PFSK-1 (cell line): Measurements from ENCODE around the gene ISG20.

Experiments used
- FOXP2 ChIP-seq: optimal IDR thresholded peaks from 2 replicates; pipeline ENCODE3; 2011; ENCODE audit warnings: borderline replicate concordance, control low read depth, inconsistent platforms; ENCODE audit not compliant: insufficient read depth; ENCODE audit errors: extremely low read length, extremely low read depth
- POLR2AphosphoS5 ChIP-seq: IDR thresholded peaks from 2 replicates; pipeline ENCODE4 v1.6.1; 2012; ENCODE audit warnings: low read depth, mild to moderate bottlenecking, control low read depth, low read length, moderate library complexity
- SIN3A ChIP-seq: IDR thresholded peaks from 2 replicates; pipeline ENCODE4 v1.6.1; 2012; ENCODE audit warnings: mild to moderate bottlenecking, low read length, moderate library complexity, borderline replicate concordance; ENCODE audit not compliant: insufficient read depth
- TAF1 ChIP-seq: IDR thresholded peaks from 2 replicates; pipeline ENCODE4 v1.6.1; 2012; ENCODE audit warnings: low read length, control low read depth, borderline replicate concordance; ENCODE audit not compliant: insufficient read depth
- TF ChIP-seq, protein P1 (sequence below), 2 experiments: IDR thresholded peaks; 2 replicates each; pipeline versions ENCODE4 v1.6.1 to v1.8.0; 2011 to 2012; ENCODE audit warnings: low read depth in 2 of 2, low read length in 2 of 2, control low read depth in 1 of 2, inconsistent platforms in 1 of 2, mild to moderate bottlenecking in 1 of 2, moderate library complexity in 1 of 2; ENCODE audit not compliant: insufficient read depth in 1 of 2

DNA sequence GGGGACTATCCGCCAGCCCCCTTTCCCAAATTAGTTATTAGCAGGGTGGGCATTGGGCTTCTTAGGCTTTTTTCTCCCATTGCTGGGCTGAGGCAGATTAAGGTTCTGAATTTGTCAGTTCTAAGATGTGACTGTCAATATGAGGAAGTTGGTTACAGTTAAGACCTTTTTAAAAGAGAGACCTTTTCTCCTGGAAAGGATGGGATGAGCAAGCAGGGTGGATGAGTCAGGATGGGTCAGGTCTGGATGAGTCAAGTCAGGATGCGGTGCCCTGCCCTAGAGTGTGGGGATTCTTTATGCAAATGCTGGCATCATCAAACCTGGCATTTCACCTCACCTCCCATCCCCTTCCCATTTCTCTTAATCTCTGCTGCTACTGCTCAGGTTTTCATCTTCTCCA is 15.8 kb upstream of the ISG20 start:
- TF ChIP-seq, protein P1, sequence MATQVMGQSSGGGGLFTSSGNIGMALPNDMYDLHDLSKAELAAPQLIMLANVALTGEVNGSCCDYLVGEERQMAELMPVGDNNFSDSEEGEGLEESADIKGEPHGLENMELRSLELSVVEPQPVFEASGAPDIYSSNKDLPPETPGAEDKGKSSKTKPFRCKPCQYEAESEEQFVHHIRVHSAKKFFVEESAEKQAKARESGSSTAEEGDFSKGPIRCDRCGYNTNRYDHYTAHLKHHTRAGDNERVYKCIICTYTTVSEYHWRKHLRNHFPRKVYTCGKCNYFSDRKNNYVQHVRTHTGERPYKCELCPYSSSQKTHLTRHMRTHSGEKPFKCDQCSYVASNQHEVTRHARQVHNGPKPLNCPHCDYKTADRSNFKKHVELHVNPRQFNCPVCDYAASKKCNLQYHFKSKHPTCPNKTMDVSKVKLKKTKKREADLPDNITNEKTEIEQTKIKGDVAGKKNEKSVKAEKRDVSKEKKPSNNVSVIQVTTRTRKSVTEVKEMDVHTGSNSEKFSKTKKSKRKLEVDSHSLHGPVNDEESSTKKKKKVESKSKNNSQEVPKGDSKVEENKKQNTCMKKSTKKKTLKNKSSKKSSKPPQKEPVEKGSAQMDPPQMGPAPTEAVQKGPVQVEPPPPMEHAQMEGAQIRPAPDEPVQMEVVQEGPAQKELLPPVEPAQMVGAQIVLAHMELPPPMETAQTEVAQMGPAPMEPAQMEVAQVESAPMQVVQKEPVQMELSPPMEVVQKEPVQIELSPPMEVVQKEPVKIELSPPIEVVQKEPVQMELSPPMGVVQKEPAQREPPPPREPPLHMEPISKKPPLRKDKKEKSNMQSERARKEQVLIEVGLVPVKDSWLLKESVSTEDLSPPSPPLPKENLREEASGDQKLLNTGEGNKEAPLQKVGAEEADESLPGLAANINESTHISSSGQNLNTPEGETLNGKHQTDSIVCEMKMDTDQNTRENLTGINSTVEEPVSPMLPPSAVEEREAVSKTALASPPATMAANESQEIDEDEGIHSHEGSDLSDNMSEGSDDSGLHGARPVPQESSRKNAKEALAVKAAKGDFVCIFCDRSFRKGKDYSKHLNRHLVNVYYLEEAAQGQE (IDR thresholded peaks at IDR 0.05; ENCODE audit: insufficient read depth in 1 of 2, low read depth in 2 of 2, low read length in 2 of 2): no peak
- TF ChIP-seq POLR2AphosphoS5: no peak
- TF ChIP-seq TAF1: no peak
- no peak for TF ChIP-seq SIN3A
- no peak for TF ChIP-seq FOXP2
